IPS DF 19.7 (cell line): ENCODE data around the gene ADARB2.
"Not testable (repeated sequence)": the region's sequence is repeated elsewhere in the genome, so short reads cannot be mapped to it uniquely, and the experiment has no call there.

Experiments used
- DNase-seq: peaks from one replicate; pipeline ENCODE4 v3.0.0-alpha.2; 2013; ENCODE audit warnings: low read depth, low spot score

Gene ADARB2

GRCh38 chr10:1178506-1178905 lies 558.8 kb downstream of the ADARB2 start:
- DNase-seq = no peak

GRCh38 chr10:1177936-1178335 lies 559.4 kb downstream of the ADARB2 start:
- no peak for DNase-seq

- no peak for DNase-seq
Observed at GRCh38 chr10:1175956-1176565, 561.3 kb downstream of the ADARB2 start.

- no peak for DNase-seq
Observed at GRCh38 chr10:1174022-1174421, 563.3 kb downstream of the ADARB2 start.

GRCh38 chr10:1173091-1173490 lies 564.2 kb downstream of the ADARB2 start:
- DNase-seq = no peak

GRCh38 chr10:1172256-1172984 lies 564.9 kb downstream of the ADARB2 start:
- DNase-seq = no peak

- DNase-seq = no peak
Observed at GRCh38 chr10:1171586-1171985, 565.7 kb downstream of the ADARB2 start.

- DNase-seq = no peak
Observed at GRCh38 chr10:1171182-1171581, 566.1 kb downstream of the ADARB2 start.

- DNase-seq = no peak
Observed at GRCh38 chr10:1170867-1171180, 566.5 kb downstream of the ADARB2 start.

- DNase-seq = no peak
Observed at GRCh38 chr10:1169981-1170866, 567.1 kb downstream of the ADARB2 start.

- no peak for DNase-seq
Observed at GRCh38 chr10:1169186-1169885, 568.0 kb downstream of the ADARB2 start.

- no peak for DNase-seq
Observed at GRCh38 chr10:1168763-1169162, 568.6 kb downstream of the ADARB2 start.

GRCh38 chr10:1166828-1167275 lies 570.5 kb downstream of the ADARB2 start:
- DNase-seq = no peak

- no peak for DNase-seq
Observed at GRCh38 chr10:1166101-1166827, 571.1 kb downstream of the ADARB2 start.

GRCh38 chr10:1163831-1164230 lies 573.5 kb downstream of the ADARB2 start:
- DNase-seq = no peak

GRCh38 chr10:1163204-1163660 lies 574.1 kb downstream of the ADARB2 start:
- DNase-seq = no peak

GRCh38 chr10:1162481-1163203 lies 574.7 kb downstream of the ADARB2 start:
- DNase-seq = no peak

- DNase-seq = not testable (repeated sequence)
Observed at GRCh38 chr10:1161315-1161673, 576.0 kb downstream of the ADARB2 start.

- DNase-seq = no peak
Observed at GRCh38 chr10:1160561-1161314, 576.6 kb downstream of the ADARB2 start.
